GM21447 (cell line): ENCODE measurements around the gene GCG.

Experiments used
- ATAC-seq: cut with Tn5 transposase; IDR thresholded peaks from one replicate; pipeline ENCODE4 v1.9.1; 2021; ENCODE audit not compliant: unreplicated experiment

Gene GCG

GRCh38 chr2:162152147-162152546 lies at the start of gene GCG:
GCG (minus strand) TSS chr2:162152247; CDS start chr2:162149178, 3,069 bp downstream.
- ATAC-seq = no peak

GRCh38 chr2:162200636-162201035 lies 48.6 kb upstream of the GCG start:
- ATAC-seq = no peak

- ATAC-seq = no peak
Measured at GRCh38 chr2:162199913-162200312, 47.9 kb upstream of the GCG start.

- no peak for ATAC-seq
Measured at GRCh38 chr2:162198239-162198638, 46.2 kb upstream of the GCG start.

GRCh38 chr2:162197069-162197825 lies 45.2 kb upstream of the GCG start:
- ATAC-seq = no peak

- no peak for ATAC-seq
Measured at GRCh38 chr2:162196638-162197037, 44.6 kb upstream of the GCG start.

GRCh38 chr2:162188451-162188850 lies 36.4 kb upstream of the GCG start:
- ATAC-seq = no peak

- no peak for ATAC-seq
Measured at GRCh38 chr2:162185541-162186232, 33.6 kb upstream of the GCG start.

- ATAC-seq = no peak
Measured at GRCh38 chr2:162184821-162185450, 32.9 kb upstream of the GCG start.

GRCh38 chr2:162184359-162184758 lies 32.3 kb upstream of the GCG start:
- ATAC-seq = no peak

- no peak for ATAC-seq
Measured at GRCh38 chr2:162182395-162182794, 30.3 kb upstream of the GCG start.

GRCh38 chr2:162177301-162177700 lies 25.3 kb upstream of the GCG start:
- ATAC-seq = no peak

- no peak for ATAC-seq
Measured at GRCh38 chr2:162175714-162176113, 23.7 kb upstream of the GCG start.

GRCh38 chr2:162174746-162175145 lies 22.7 kb upstream of the GCG start:
- ATAC-seq = no peak

- no peak for ATAC-seq
Measured at GRCh38 chr2:162172802-162173370, 20.8 kb upstream of the GCG start.

GRCh38 chr2:162166745-162167144 lies 14.7 kb upstream of the GCG start:
- ATAC-seq = no peak

GRCh38 chr2:162166174-162166573 lies 14.1 kb upstream of the GCG start:
- ATAC-seq = no peak

GRCh38 chr2:162164802-162165201 lies 12.8 kb upstream of the GCG start:
- ATAC-seq = no peak

GRCh38 chr2:162159446-162159845 lies 7.4 kb upstream of the GCG start:
- no peak for ATAC-seq

- ATAC-seq = no peak
Measured at GRCh38 chr2:162156149-162156548, 4.1 kb upstream of the GCG start.

GRCh38 chr2:162155093-162155492 lies 3.0 kb upstream of the GCG start:
- ATAC-seq = no peak
